ENCODE measurements around the gene MKNK2. TPM values are rescaled to one million over a fixed set of nuclear protein-coding genes. Genes with fewer than 3 reads are reported as not detected.
A peak's percentile ranks its signal among the peaks of the same experiment; 100 is the strongest.

The MKNK2 gene
- total and polyA plus RNA-seq, 10 of the 15 experiments (the other 5 are each of a cell fraction or from before 2014, with no cell fraction given), result 9.6 to 365 (median 69.9) TPM

DNA sequence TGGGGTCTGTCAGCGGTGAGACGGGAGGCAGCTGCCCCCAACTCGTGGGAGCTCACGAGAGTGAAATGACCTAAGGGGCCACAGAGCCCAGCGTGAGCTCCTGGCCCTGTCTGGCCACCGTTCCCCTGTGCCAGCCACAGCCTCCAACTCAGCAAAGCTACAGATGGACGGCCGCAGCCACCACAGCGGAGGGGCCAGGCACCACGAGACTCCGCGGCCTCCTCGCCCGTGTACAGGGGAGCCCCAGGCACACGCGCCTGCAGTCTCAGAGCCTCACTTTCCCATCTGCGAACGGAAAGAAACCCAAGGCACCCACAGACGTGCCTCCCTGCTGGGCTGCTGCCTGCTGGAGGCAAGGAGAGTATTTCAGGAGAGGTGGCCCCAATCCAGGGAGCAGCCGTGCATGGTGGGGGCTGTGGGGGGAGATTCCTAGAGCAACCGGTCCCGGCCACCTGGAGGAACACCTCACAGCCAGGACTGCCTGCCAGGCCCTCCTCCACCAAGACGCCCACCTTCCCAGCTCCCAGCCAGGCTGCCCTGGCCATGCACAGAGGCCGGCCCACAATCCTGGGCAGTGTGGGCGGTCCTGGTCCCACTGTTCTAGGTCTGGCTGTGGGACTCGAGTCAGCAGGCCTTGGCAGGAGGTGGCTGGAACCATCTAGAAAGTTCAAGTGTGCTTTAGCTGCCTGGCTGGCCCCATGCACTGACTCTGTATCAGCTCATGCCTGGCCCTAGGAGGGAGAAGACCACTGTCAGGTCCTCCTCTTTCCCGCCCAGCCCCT lies 1.9 kb downstream of the MKNK2 start (continued):
- TF ChIP-seq, protein P1, sequence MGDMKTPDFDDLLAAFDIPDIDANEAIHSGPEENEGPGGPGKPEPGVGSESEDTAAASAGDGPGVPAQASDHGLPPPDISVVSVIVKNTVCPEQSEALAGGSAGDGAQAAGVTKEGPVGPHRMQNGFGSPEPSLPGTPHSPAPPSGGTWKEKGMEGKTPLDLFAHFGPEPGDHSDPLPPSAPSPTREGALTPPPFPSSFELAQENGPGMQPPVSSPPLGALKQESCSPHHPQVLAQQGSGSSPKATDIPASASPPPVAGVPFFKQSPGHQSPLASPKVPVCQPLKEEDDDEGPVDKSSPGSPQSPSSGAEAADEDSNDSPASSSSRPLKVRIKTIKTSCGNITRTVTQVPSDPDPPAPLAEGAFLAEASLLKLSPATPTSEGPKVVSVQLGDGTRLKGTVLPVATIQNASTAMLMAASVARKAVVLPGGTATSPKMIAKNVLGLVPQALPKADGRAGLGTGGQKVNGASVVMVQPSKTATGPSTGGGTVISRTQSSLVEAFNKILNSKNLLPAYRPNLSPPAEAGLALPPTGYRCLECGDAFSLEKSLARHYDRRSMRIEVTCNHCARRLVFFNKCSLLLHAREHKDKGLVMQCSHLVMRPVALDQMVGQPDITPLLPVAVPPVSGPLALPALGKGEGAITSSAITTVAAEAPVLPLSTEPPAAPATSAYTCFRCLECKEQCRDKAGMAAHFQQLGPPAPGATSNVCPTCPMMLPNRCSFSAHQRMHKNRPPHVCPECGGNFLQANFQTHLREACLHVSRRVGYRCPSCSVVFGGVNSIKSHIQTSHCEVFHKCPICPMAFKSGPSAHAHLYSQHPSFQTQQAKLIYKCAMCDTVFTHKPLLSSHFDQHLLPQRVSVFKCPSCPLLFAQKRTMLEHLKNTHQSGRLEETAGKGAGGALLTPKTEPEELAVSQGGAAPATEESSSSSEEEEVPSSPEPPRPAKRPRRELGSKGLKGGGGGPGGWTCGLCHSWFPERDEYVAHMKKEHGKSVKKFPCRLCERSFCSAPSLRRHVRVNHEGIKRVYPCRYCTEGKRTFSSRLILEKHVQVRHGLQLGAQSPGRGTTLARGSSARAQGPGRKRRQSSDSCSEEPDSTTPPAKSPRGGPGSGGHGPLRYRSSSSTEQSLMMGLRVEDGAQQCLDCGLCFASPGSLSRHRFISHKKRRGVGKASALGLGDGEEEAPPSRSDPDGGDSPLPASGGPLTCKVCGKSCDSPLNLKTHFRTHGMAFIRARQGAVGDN (IDR thresholded peaks at IDR 0.05), result no peak
- no peak for TF ChIP-seq HDAC6 (IDR thresholded peaks at IDR 0.05; ENCODE audit: unreplicated experiment)
- TF ChIP-seq, protein P2, sequence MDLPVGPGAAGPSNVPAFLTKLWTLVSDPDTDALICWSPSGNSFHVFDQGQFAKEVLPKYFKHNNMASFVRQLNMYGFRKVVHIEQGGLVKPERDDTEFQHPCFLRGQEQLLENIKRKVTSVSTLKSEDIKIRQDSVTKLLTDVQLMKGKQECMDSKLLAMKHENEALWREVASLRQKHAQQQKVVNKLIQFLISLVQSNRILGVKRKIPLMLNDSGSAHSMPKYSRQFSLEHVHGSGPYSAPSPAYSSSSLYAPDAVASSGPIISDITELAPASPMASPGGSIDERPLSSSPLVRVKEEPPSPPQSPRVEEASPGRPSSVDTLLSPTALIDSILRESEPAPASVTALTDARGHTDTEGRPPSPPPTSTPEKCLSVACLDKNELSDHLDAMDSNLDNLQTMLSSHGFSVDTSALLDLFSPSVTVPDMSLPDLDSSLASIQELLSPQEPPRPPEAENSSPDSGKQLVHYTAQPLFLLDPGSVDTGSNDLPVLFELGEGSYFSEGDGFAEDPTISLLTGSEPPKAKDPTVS (IDR thresholded peaks at IDR 0.05; ENCODE audit: low read depth, low read length), result peak; percentile 88
- TF ChIP-seq, protein P3, sequence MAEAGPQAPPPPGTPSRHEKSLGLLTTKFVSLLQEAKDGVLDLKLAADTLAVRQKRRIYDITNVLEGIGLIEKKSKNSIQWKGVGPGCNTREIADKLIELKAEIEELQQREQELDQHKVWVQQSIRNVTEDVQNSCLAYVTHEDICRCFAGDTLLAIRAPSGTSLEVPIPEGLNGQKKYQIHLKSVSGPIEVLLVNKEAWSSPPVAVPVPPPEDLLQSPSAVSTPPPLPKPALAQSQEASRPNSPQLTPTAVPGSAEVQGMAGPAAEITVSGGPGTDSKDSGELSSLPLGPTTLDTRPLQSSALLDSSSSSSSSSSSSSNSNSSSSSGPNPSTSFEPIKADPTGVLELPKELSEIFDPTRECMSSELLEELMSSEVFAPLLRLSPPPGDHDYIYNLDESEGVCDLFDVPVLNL (IDR thresholded peaks at IDR 0.05; ENCODE audit: low read depth, low read length), result no peak
- no peak for TF ChIP-seq TCF7 (IDR thresholded peaks at IDR 0.05; ENCODE audit: borderline replicate concordance)
- TF ChIP-seq, protein P4, sequence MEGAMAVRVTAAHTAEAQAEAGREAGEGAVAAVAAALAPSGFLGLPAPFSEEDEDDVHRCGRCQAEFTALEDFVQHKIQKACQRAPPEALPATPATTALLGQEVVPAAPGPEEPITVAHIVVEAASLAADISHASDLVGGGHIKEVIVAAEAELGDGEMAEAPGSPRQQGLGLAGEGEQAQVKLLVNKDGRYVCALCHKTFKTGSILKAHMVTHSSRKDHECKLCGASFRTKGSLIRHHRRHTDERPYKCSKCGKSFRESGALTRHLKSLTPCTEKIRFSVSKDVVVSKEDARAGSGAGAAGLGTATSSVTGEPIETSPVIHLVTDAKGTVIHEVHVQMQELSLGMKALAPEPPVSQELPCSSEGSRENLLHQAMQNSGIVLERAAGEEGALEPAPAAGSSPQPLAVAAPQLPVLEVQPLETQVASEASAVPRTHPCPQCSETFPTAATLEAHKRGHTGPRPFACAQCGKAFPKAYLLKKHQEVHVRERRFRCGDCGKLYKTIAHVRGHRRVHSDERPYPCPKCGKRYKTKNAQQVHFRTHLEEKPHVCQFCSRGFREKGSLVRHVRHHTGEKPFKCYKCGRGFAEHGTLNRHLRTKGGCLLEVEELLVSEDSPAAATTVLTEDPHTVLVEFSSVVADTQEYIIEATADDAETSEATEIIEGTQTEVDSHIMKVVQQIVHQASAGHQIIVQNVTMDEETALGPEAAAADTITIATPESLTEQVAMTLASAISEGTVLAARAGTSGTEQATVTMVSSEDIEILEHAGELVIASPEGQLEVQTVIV (IDR thresholded peaks at IDR 0.05; ENCODE audit: borderline replicate concordance, partially characterized antibody), result no peak
- no peak for TF ChIP-seq SREBF1 (IDR thresholded peaks at IDR 0.05; ENCODE audit: low read length)
- TF ChIP-seq MEF2A (IDR thresholded peaks at IDR 0.05; ENCODE audit: insufficient read depth, low read depth, low read length), result no peak
- TF ChIP-seq POLR2AphosphoS5 (IDR thresholded peaks at IDR 0.05; ENCODE audit: low read length), result peak; percentile 57; the same call in 1 of the 2 replicates
- no peak for TF ChIP-seq CEBPB (IDR thresholded peaks at IDR 0.05; ENCODE audit: borderline replicate concordance in 1 of 2, low read depth in 2 of 2, low read length in 2 of 2)
- no peak for TF ChIP-seq TCF3 (IDR thresholded peaks at IDR 0.05; ENCODE audit: borderline replicate concordance, insufficient read depth, low read depth, low read length)
- TF ChIP-seq TCF12 (IDR thresholded peaks at IDR 0.05; ENCODE audit: low read depth, low read length), result no peak
- TF ChIP-seq GATAD2B (conservative IDR thresholded peaks at IDR 0.05; ENCODE audit: low read depth), result peak; percentile 23; the same call in 1 of the 2 replicates
- TF ChIP-seq, protein P5, sequence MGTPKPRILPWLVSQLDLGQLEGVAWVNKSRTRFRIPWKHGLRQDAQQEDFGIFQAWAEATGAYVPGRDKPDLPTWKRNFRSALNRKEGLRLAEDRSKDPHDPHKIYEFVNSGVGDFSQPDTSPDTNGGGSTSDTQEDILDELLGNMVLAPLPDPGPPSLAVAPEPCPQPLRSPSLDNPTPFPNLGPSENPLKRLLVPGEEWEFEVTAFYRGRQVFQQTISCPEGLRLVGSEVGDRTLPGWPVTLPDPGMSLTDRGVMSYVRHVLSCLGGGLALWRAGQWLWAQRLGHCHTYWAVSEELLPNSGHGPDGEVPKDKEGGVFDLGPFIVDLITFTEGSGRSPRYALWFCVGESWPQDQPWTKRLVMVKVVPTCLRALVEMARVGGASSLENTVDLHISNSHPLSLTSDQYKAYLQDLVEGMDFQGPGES (IDR thresholded peaks at IDR 0.05), result no peak
- TF ChIP-seq EZH2 (IDR thresholded peaks at IDR 0.05; ENCODE audit: borderline replicate concordance, control insufficient read depth, low read depth, low read length), result no peak
- TF ChIP-seq EP300 (IDR thresholded peaks at IDR 0.05; ENCODE audit: borderline replicate concordance in 1 of 2, control insufficient read depth in 1 of 2, low read depth in 2 of 2, low read length in 2 of 2), result no peak
- no peak for TF ChIP-seq ZNF274 (IDR thresholded peaks at IDR 0.05; ENCODE audit: insufficient read depth, insufficient read length)
- no peak for TF ChIP-seq SMAD1 (IDR thresholded peaks at IDR 0.05; ENCODE audit: low read depth, partially characterized antibody)
